Measurements from ENCODE around the gene KCNN3.

Gene KCNN3

DNA sequence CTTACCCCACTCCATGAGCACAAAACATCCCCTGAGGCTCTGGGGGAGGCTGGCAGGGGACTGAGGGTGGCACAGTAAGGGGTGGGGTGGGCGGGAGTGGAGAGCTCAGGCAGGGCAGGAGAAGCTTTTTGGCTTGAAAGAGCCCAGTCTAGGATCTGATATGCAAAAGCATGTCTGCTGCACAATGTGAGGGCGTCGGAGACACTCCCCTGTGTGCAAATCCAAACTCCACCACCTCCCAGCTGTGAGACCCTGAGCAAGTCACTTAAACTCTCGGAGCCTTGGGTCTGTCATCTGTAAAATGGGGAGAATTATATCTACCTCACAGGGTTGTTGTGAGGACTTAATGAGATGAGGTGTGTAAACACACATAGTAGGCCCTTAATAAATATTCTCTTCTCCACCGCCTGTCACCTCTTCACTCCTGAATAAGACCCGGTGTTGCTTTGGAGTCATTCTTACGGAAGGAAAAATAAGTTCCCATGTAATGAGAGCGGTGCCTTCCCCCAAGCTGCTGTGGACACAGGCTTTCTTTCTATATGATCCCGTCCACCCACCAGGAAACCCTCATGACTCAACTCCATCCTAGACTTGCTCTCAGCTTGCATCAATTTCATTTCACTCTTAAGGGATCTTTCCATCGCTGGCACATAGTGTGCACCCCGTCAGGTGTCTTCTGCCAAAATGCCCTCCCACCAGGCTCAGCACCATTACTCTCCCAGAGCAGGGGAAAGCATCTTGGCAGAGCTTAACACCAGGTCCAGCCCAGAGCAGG, 12.5 kb downstream of the KCNN3 start:
- H3K4me3 ChIP-seq (ENCODE audit: low read length) = no peak overlapping the region
- H3K27me3 ChIP-seq (ENCODE audit: control insufficient read depth, insufficient read depth, low read length) = no peaks in the 10 kb centered on the region
- no peak overlapping the region for H3K9ac ChIP-seq (ENCODE audit: low read length)
- H3K36me3 ChIP-seq (ENCODE audit: control insufficient read depth, low read depth, low read length) = no peaks in the 10 kb centered on the region
- H3K9me3 ChIP-seq (ENCODE audit: control insufficient read depth, low read depth, low read length) = no peaks in the 10 kb centered on the region
- no peak overlapping the region for H3K27ac ChIP-seq (ENCODE audit: low read length)
- peaks cover 2% of the 10 kb centered on the region for H3K4me1 ChIP-seq (ENCODE audit: control insufficient read depth, low read depth, low read length)

DNA sequence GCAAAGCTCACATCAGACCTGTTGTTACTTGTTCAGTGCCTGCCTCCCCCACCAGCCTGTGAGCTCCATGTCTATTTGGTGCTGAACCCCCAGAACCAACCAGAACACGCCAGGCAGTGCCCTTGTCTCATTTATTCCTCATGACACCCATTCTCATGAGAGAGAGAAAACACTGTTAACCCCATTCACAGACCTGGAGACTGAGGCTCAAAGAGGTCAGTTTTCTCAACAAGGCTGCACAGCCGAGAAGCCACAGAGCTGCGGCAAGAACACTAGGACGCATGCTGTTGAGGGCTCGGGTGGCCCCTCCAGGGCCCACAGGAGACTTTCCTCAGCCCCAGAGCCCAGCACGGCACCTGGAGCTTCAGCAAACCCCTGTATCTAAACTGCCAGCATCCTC, 13.1 kb downstream of the KCNN3 start:
- H3K9me3 ChIP-seq (ENCODE audit: control insufficient read depth, low read depth, low read length) = no peaks in the 10 kb centered on the region
- H3K27ac ChIP-seq (ENCODE audit: low read length) = no peak overlapping the region
- H3K27me3 ChIP-seq (ENCODE audit: control insufficient read depth, insufficient read depth, low read length) = no peaks in the 10 kb centered on the region
- H3K9ac ChIP-seq (ENCODE audit: low read length) = no peak overlapping the region
- H3K4me1 ChIP-seq (ENCODE audit: control insufficient read depth, low read depth, low read length) = no peaks in the 10 kb centered on the region
- no peaks in the 10 kb centered on the region for H3K36me3 ChIP-seq (ENCODE audit: control insufficient read depth, low read depth, low read length)
- H3K4me3 ChIP-seq (ENCODE audit: low read length) = no peak overlapping the region

DNA sequence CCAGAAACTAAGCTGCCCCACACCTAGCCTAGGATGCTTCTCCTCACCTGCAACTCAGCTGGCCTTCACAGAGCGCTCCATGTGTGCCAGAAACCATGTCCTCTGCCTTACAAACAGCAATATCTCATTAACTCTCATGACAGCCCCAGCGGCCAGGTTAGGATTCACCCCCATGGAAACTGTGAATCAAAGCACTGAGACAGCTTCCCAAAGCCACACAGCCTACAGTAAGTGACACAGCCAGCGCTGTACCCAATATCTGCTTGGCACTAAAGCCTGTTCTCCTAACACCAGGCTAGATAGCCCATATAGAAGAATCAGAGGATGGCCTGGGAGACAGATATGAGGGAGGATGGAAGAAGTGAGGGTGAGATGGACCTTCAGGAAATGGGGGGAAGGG, 13.5 kb downstream of the KCNN3 start:
- Histone ChIP-seq H3K27ac (ENCODE audit: low read length) (no peak overlapping the region), H3K4me3 (ENCODE audit: low read length) (no peak overlapping the region)

DNA sequence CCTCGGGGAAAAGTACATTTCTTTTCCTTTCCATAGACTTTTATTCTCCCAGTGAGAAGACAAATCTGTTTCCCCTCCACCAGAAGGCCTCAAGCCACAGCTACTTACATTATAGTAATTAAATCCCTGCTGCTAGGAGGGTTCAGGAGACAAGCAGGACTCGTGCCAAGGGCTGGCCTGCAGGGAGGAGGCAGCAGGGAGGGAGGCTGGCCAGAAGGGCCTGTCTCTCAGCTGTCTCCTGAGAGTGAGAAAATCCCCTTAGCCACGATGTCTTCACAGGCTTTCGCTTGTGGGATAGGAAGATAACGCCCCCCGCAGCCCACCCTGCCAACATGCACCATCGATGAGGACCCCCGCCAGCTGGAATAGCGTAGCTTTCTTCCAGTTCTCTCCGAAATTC, 14.0 kb downstream of the KCNN3 start:
- no peaks in the 10 kb centered on the region for H3K36me3 ChIP-seq (ENCODE audit: control insufficient read depth, low read depth, low read length)
- no peaks in the 10 kb centered on the region for H3K27me3 ChIP-seq (ENCODE audit: control insufficient read depth, insufficient read depth, low read length)
- H3K27ac ChIP-seq (ENCODE audit: low read length) = no peak overlapping the region
- H3K9me3 ChIP-seq (ENCODE audit: control insufficient read depth, low read depth, low read length) = no peaks in the 10 kb centered on the region
- no peaks in the 10 kb centered on the region for H3K4me1 ChIP-seq (ENCODE audit: control insufficient read depth, low read depth, low read length)
- H3K9ac ChIP-seq (ENCODE audit: low read length) = no peak overlapping the region
- no peak overlapping the region for H3K4me3 ChIP-seq (ENCODE audit: low read length)

More for the DNA sequence above, 13.5 kb downstream of the KCNN3 start:
- H3K9me3 ChIP-seq (ENCODE audit: control insufficient read depth, low read depth, low read length) = no peaks in the 10 kb centered on the region
- H3K9ac ChIP-seq (ENCODE audit: low read length) = no peak overlapping the region
- no peaks in the 10 kb centered on the region for H3K36me3 ChIP-seq (ENCODE audit: control insufficient read depth, low read depth, low read length)
- H3K4me1 ChIP-seq (ENCODE audit: control insufficient read depth, low read depth, low read length) = no peaks in the 10 kb centered on the region
- H3K27me3 ChIP-seq (ENCODE audit: control insufficient read depth, insufficient read depth, low read length) = no peaks in the 10 kb centered on the region

DNA sequence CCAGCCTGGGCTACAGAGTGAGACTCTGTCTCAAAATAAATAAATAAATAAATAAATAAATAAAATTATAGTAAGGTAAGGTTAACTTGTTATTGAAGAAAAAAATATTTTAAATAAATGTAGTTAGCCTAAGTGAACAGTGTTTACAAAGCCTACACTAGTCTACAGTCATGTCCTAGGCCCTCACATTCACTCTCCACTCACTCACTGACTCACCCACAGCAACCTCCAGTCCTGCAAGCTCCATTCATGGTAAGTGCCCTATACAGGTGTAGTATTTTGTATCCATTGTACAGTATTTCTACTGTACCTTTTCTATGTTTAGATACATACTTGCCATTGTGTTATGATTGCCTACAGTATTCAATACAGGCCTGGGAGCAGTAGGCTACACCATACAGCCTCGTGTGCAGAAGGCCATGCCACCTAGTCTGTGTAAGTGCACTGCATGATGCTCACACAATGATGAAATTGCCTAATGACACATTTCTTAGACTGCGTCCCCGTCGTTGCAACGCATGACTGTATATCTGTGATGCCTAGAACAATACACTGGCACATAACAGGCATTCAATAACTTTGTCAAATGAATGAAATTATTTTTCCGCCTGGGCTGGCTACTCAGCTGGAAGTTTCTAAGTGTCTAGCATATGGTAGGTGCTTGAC, 14.8 kb downstream of the KCNN3 start:
- Histone ChIP-seq H3K4me3 (ENCODE audit: low read length) (no peak overlapping the region), H3K9me3 (ENCODE audit: control insufficient read depth, low read depth, low read length) (no peaks in the 10 kb centered on the region), H3K27ac (ENCODE audit: low read length) (no peak overlapping the region), H3K9ac (ENCODE audit: low read length) (no peak overlapping the region), H3K27me3 (ENCODE audit: control insufficient read depth, insufficient read depth, low read length) (no peaks in the 10 kb centered on the region), H3K4me1 (ENCODE audit: control insufficient read depth, low read depth, low read length) (peaks cover 3% of the 10 kb centered on the region), H3K36me3 (ENCODE audit: control insufficient read depth, low read depth, low read length) (no peaks in the 10 kb centered on the region)

DNA sequence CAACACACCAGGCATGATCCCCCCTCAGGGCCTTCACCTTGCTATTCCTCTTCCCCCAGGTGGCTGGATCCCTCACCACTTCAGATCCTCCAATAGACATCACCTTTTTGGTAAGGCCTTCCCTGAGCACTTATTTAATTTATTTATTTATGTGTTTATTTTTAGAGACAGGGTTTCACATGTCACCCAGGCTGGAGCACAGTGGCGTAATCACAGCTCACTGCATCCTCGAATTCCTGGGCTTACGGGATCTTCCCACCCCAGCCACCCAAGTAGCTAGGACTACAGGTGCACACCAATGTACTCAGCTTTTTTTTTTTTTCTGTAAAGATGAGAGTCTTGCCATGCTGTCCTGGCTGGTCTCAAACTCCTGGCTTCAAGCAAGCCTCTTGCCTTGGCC, 17.2 kb downstream of the KCNN3 start:
- H3K9me3 ChIP-seq (ENCODE audit: control insufficient read depth, low read depth, low read length) = no peaks in the 10 kb centered on the region
- H3K4me1 ChIP-seq (ENCODE audit: control insufficient read depth, low read depth, low read length) = peaks cover 11% of the 10 kb centered on the region
- no peaks in the 10 kb centered on the region for H3K27me3 ChIP-seq (ENCODE audit: control insufficient read depth, insufficient read depth, low read length)
- H3K27ac ChIP-seq (ENCODE audit: low read length) = no peak overlapping the region
- H3K36me3 ChIP-seq (ENCODE audit: control insufficient read depth, low read depth, low read length) = no peaks in the 10 kb centered on the region
- no peak overlapping the region for H3K9ac ChIP-seq (ENCODE audit: low read length)
- no peak overlapping the region for H3K4me3 ChIP-seq (ENCODE audit: low read length)

DNA sequence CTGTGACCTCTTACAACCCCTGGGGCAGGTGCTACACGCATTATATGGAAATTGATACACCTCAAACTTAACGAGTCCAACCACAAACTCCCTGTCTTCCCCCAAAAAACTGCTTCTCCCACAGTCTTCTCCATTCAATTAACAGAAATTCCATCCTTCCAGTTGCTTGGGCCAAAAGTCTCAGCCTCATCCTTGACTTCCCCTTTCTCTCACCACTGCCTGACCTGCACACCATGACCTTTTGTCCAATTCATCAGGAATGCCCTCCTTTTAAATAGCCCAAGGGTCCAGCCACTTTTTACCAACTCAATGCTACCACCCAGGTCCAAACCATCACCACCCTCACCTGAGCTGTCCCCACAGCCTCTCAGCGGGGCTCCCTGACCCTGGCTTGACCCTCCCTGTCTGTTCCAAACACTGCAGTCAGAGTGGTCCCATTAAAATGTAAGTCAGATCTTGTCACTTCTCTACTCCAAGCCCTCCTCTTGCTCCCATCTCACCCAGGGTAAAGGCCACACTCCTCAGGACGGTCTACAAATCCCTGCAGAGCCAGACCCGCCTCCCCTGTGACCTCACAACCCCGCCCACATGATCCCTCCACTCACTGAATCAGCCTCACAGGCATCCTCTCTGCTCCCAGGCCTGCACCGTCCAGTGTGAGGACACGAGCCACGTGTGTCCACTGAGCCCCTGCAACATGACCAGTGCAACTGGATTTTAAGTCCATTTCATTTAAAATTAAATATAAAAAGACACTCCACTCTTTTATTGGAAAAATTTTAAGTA, 18.5 kb downstream of the KCNN3 start:
- H3K9ac ChIP-seq (ENCODE audit: low read length) = no peak overlapping the region
- H3K4me1 ChIP-seq (ENCODE audit: control insufficient read depth, low read depth, low read length) = peaks cover 11% of the 10 kb centered on the region
- no peak overlapping the region for H3K4me3 ChIP-seq (ENCODE audit: low read length)
- H3K9me3 ChIP-seq (ENCODE audit: control insufficient read depth, low read depth, low read length) = no peaks in the 10 kb centered on the region
- no peak overlapping the region for H3K27ac ChIP-seq (ENCODE audit: low read length)
- H3K36me3 ChIP-seq (ENCODE audit: control insufficient read depth, low read depth, low read length) = no peaks in the 10 kb centered on the region
- H3K27me3 ChIP-seq (ENCODE audit: control insufficient read depth, insufficient read depth, low read length) = no peaks in the 10 kb centered on the region

DNA sequence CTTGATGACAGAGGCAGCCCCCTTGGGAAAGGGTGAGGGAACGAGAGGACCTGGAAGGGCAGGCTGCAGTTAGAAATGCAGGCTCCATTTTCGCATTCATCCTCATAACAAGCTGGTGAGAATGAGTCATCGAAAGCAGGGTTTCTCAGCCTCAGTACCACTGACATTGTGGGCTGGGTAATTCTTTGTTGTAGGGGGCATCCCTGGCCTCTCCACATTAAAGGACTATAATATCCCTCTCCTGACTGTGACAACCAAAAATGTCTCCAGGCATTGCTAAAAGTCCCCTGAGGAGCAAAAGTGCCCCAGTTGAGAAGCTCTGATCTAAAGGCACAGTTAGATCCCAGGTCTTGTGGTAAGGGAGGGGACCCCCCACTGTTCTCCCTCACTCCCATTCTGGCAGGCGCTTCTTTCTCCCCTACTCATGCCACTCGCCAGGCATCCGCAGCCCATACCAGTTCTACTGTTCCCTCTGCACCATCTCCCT, 20.4 kb downstream of the KCNN3 start:
- no peaks in the 10 kb centered on the region for H3K9me3 ChIP-seq (ENCODE audit: control insufficient read depth, low read depth, low read length)
- no peak overlapping the region for H3K27ac ChIP-seq (ENCODE audit: low read length)
- no peak overlapping the region for H3K9ac ChIP-seq (ENCODE audit: low read length)
- no peak overlapping the region for H3K4me3 ChIP-seq (ENCODE audit: low read length)
- peaks cover 11% of the 10 kb centered on the region for H3K4me1 ChIP-seq (ENCODE audit: control insufficient read depth, low read depth, low read length)
- no peaks in the 10 kb centered on the region for H3K36me3 ChIP-seq (ENCODE audit: control insufficient read depth, low read depth, low read length)
- no peaks in the 10 kb centered on the region for H3K27me3 ChIP-seq (ENCODE audit: control insufficient read depth, insufficient read depth, low read length)

DNA sequence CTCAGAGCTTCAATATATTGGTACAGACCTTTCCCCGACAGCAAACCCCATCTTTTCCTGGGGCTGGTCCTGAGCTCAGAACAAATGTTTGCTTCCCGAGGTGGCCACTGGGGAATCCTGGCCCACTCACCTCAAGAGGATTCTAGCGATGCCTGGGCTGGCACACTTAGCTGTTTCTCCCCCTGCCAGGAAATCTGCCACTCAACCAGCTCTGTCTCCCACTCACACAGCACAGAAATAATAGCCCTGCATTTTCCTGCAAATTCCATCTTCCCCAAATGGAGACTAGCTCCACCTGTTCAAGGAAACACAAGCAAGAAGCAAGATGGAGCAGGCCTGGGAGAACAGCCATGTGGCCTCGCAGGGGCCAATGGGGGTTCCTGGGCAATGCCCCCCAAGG, 21.1 kb downstream of the KCNN3 start:
- Histone ChIP-seq H3K27me3 (ENCODE audit: control insufficient read depth, insufficient read depth, low read length) (no peaks in the 10 kb centered on the region), H3K36me3 (ENCODE audit: control insufficient read depth, low read depth, low read length) (no peaks in the 10 kb centered on the region), H3K9ac (ENCODE audit: low read length) (no peak overlapping the region), H3K4me1 (ENCODE audit: control insufficient read depth, low read depth, low read length) (peaks cover 11% of the 10 kb centered on the region), H3K9me3 (ENCODE audit: control insufficient read depth, low read depth, low read length) (no peaks in the 10 kb centered on the region), H3K4me3 (ENCODE audit: low read length) (no peak overlapping the region), H3K27ac (ENCODE audit: low read length) (no peak overlapping the region)

DNA sequence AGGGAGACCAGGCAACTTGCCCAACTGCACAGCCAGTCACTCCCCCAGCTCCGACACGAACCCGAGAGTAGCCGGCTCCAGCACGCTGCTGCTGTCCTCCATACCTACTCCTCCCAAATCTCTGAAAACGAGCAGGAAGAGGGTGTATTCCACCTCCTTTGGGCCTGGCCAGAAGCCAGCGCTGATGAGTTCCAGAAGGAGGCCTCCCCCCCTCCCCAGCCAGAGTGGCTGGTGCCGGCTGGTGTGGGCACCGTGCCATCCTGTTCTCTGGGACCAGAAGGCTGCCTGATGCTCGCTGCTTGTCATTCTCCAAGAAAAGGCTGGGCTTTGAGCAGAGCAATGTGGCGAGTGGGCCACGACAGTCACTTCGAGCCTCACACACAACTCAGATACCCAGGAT, 22.2 kb downstream of the KCNN3 start:
- no peaks in the 10 kb centered on the region for H3K9me3 ChIP-seq (ENCODE audit: control insufficient read depth, low read depth, low read length)
- H3K36me3 ChIP-seq (ENCODE audit: control insufficient read depth, low read depth, low read length) = no peaks in the 10 kb centered on the region
- no peak overlapping the region for H3K9ac ChIP-seq (ENCODE audit: low read length)
- H3K4me3 ChIP-seq (ENCODE audit: low read length) = no peak overlapping the region
- no peaks in the 10 kb centered on the region for H3K27me3 ChIP-seq (ENCODE audit: control insufficient read depth, insufficient read depth, low read length)
- H3K4me1 ChIP-seq (ENCODE audit: control insufficient read depth, low read depth, low read length) = peaks cover 11% of the 10 kb centered on the region
- H3K27ac ChIP-seq (ENCODE audit: low read length) = no peak overlapping the region

DNA sequence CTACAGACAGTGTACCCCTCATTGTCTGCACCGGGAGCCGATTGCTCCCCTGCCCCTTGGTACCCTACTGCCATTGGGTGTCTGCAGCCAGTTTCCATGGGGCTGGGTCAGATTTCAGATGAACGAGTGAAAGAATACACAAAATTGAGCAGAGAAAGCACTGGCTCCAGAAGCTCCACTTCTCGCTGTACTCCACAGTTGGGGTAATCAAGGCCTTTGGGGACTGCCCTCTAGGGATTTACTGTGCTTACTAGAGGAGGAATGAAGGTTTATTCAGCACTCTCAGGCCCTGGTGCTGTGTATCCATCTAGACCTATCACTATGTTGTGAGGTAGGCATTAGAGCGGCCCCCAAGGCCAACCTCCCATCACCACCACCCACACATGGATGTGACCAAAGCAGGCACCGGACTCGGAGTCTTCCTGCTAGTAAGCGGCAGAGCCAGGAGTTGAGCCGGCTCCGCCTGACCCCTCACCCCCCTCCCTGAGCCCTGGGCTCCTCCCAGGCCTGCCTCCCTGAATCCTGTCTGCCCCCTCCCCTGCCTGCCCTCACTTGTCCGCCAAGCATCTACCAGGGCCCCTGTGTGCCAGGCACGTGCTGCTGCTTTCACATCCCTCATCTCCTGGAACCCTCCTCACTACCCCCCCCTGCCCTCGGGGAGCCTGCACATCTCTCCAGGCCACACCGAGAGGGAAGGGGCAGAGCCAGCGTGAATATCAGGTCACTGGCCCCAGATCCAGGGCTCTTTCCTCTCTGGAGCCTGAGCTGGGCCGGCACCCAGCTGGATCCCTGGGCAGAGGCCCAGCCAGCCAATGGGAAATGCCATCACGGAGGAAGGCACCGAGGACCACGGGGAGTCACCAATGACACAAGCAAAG, 23.3 kb downstream of the KCNN3 start:
- H3K9ac ChIP-seq (ENCODE audit: low read length) = no peak overlapping the region
- H3K27ac ChIP-seq (ENCODE audit: low read length) = no peak overlapping the region
- H3K4me1 ChIP-seq (ENCODE audit: control insufficient read depth, low read depth, low read length) = peaks cover 11% of the 10 kb centered on the region
- H3K9me3 ChIP-seq (ENCODE audit: control insufficient read depth, low read depth, low read length) = no peaks in the 10 kb centered on the region
- no peaks in the 10 kb centered on the region for H3K36me3 ChIP-seq (ENCODE audit: control insufficient read depth, low read depth, low read length)
- H3K4me3 ChIP-seq (ENCODE audit: low read length) = no peak overlapping the region
- H3K27me3 ChIP-seq (ENCODE audit: control insufficient read depth, insufficient read depth, low read length) = no peaks in the 10 kb centered on the region
